HepG2 (cell line): ENCODE results near the gene WDR81. TPM values are rescaled to one million over a fixed set of nuclear protein-coding genes. Genes with fewer than 3 reads are reported as not detected.

Experiments
- CAMTA2 ChIP-seq: sonication (generic); formaldehyde crosslinking; IDR thresholded peaks from 2 replicates; pipeline ENCODE4 v1.4.0; 2020; ENCODE audit warnings: mild to moderate bottlenecking, missing genetic modification reagents, borderline replicate concordance
- FOSL2 ChIP-seq: sonication (generic); formaldehyde crosslinking; IDR thresholded peaks from 2 replicates; pipeline ENCODE4 v1.4.0; 2020; ENCODE audit warnings: missing genetic modification reagents
- FOXC1 ChIP-seq: sonication (generic); formaldehyde crosslinking; IDR thresholded peaks from 2 replicates; pipeline ENCODE4 v1.8.0; 2022; ENCODE audit warnings: mild to moderate bottlenecking, missing genetic modification reagents, borderline replicate concordance
- FUBP1 ChIP-seq: sonication (generic); formaldehyde crosslinking; IDR thresholded peaks from 2 replicates; pipeline ENCODE4 v1.5.1; 2020; ENCODE audit warnings: missing genetic modification reagents, mild to moderate bottlenecking, borderline replicate concordance
- HOXA3 ChIP-seq: sonication (generic); formaldehyde crosslinking; IDR thresholded peaks from 2 replicates; pipeline ENCODE4 v1.5.0; 2020; ENCODE audit warnings: missing genetic modification reagents
- HOXA7 ChIP-seq: sonication (generic); formaldehyde crosslinking; IDR thresholded peaks from 2 replicates; pipeline ENCODE4 v1.8.1; 2022; ENCODE audit warnings: mild to moderate bottlenecking, missing genetic modification reagents, moderate library complexity
- IRX3 ChIP-seq: sonication (generic); formaldehyde crosslinking; IDR thresholded peaks from 2 replicates; pipeline ENCODE4 v1.8.1; 2023; ENCODE audit warnings: mild to moderate bottlenecking, low read depth, missing genetic modification reagents, borderline replicate concordance
- KAT2B ChIP-seq: fragments of 150-350 bp; IDR thresholded peaks from 2 replicates; pipeline ENCODE4 v1.6.1; 2014; ENCODE audit warnings: low read depth, low read length, borderline replicate concordance
- MAFK ChIP-seq, 2 experiments: IDR thresholded peaks in 1 of 2; conservative IDR thresholded peaks in 1 of 2; 2 replicates each; pipeline ENCODE4 v1.6.1; 2011; ENCODE audit warnings: improper control_type of control experiment in 2 of 2, low read length in 2 of 2
- MED1 ChIP-seq: sonication (generic); formaldehyde crosslinking; IDR thresholded peaks from 2 replicates; pipeline ENCODE4 v1.4.0; 2020; ENCODE audit warnings: missing genetic modification reagents
- NFYC ChIP-seq: IDR thresholded peaks from 2 replicates; pipeline ENCODE4 v1.6.1; 2016; ENCODE audit warnings: missing genetic modification reagents, missing compliant biosample characterization
- PCBP1 ChIP-seq: fragments of 200-400 bp; formaldehyde crosslinking; IDR thresholded peaks from 2 replicates; pipeline ENCODE4 v1.6.1; 2017; ENCODE audit warnings: mild to moderate bottlenecking, low read depth, low read length, borderline replicate concordance
- RBAK ChIP-seq: sonication (generic); formaldehyde crosslinking; IDR thresholded peaks from 2 replicates; pipeline ENCODE4 v1.5.1; 2020; ENCODE audit warnings: mild to moderate bottlenecking, missing genetic modification reagents
- RFX1 ChIP-seq: fragments of 450-650 bp; IDR thresholded peaks from 2 replicates; pipeline ENCODE4 v1.6.1; 2017
- RFXANK ChIP-seq: IDR thresholded peaks from 2 replicates; pipeline ENCODE4 v1.6.1; 2016
- SATB2 ChIP-seq: sonication (generic); formaldehyde crosslinking; IDR thresholded peaks from 2 replicates; pipeline ENCODE4 v1.5.0; 2020; ENCODE audit warnings: missing genetic modification reagents
- SMAD9 ChIP-seq: sonication (generic); formaldehyde crosslinking; IDR thresholded peaks from 2 replicates; pipeline ENCODE4 v1.5.1; 2020; ENCODE audit warnings: mild to moderate bottlenecking, missing genetic modification reagents
- ZC3H4 ChIP-seq: sonication (generic); formaldehyde crosslinking; IDR thresholded peaks from 2 replicates; pipeline ENCODE4 v1.4.0; 2020; ENCODE audit warnings: missing genetic modification reagents, borderline replicate concordance
- ZKSCAN5 ChIP-seq: sonication (generic); formaldehyde crosslinking; IDR thresholded peaks from 2 replicates; pipeline ENCODE4 v1.5.1; 2020; ENCODE audit warnings: mild to moderate bottlenecking, missing genetic modification reagents
- ZNF121 ChIP-seq: sonication (generic); formaldehyde crosslinking; IDR thresholded peaks from 2 replicates; pipeline ENCODE4 v1.5.0; 2020; ENCODE audit warnings: mild to moderate bottlenecking, missing genetic modification reagents
- ZNF138 ChIP-seq: sonication (generic); formaldehyde crosslinking; IDR thresholded peaks from 2 replicates; pipeline ENCODE4 v1.5.0; 2020; ENCODE audit warnings: mild to moderate bottlenecking, low read depth, missing genetic modification reagents
- ZNF296 ChIP-seq: sonication (generic); formaldehyde crosslinking; conservative IDR thresholded peaks from 2 replicates; pipeline ENCODE4 v1.5.0; 2020; ENCODE audit warnings: mild to moderate bottlenecking, missing genetic modification reagents
- ZNF510 ChIP-seq: sonication (generic); formaldehyde crosslinking; IDR thresholded peaks from 2 replicates; pipeline ENCODE4 v1.4.0; 2020; ENCODE audit warnings: low read depth, mild to moderate bottlenecking, missing genetic modification reagents
- ZNF552 ChIP-seq: sonication (generic); formaldehyde crosslinking; IDR thresholded peaks from 2 replicates; pipeline ENCODE4 v1.9.0; 2022; ENCODE audit warnings: missing genetic modification reagents, mild to moderate bottlenecking, borderline replicate concordance
- ZNF879 ChIP-seq: sonication (generic); formaldehyde crosslinking; IDR thresholded peaks from 2 replicates; pipeline ENCODE4 v1.8.1; 2023; ENCODE audit warnings: missing genetic modification reagents
- polyA plus RNA-seq, 8 experiments: library from polyadenylated mRNA; depleted of rRNA in 3 of 8; stranded (reverse) in 7 of 8; unstranded in 1 of 8; fragments of >200 nt; fragmentation: Illumina TruSeq in 4 of 8; extraction: Trizol in 4 of 8; gene quantifications; 2 replicates each; pipeline versions ENCODE4 v1.2.1 to v1.2.3, GENCODE V29; 2011 to 2016; ENCODE audit warnings: low read depth in 4 of 8, missing spikeins in 1 of 8, mixed read lengths in 1 of 8; ENCODE audit not compliant: insufficient read depth in 1 of 8
- total RNA-seq, 5 experiments: library from RNA; depleted of rRNA; stranded (reverse); fragments of >200 nt; fragmentation: Illumina TruSeq; extraction: Trizol; gene quantifications; 2 replicates each; pipeline ENCODE4 v1.2.3, GENCODE V29; 2016; ENCODE audit warnings: low read depth in 1 of 5
- TF ChIP-seq, protein P1 (sequence below): sonication (generic); formaldehyde crosslinking; IDR thresholded peaks from 2 replicates; pipeline ENCODE4 v1.4.0; 2020; ENCODE audit warnings: mild to moderate bottlenecking, missing genetic modification reagents
- TF ChIP-seq, protein P2 (sequence below): sonication (generic); formaldehyde crosslinking; IDR thresholded peaks from 2 replicates; pipeline ENCODE4 v1.8.0; 2022; ENCODE audit warnings: mild to moderate bottlenecking, missing genetic modification reagents, moderate library complexity

Gene WDR81
- total and polyA plus RNA-seq, 2 of the 13 experiments (the other 11 are each of a cell fraction or from before 2014, with no cell fraction given) = 9.1 to 16.7 TPM

DNA sequence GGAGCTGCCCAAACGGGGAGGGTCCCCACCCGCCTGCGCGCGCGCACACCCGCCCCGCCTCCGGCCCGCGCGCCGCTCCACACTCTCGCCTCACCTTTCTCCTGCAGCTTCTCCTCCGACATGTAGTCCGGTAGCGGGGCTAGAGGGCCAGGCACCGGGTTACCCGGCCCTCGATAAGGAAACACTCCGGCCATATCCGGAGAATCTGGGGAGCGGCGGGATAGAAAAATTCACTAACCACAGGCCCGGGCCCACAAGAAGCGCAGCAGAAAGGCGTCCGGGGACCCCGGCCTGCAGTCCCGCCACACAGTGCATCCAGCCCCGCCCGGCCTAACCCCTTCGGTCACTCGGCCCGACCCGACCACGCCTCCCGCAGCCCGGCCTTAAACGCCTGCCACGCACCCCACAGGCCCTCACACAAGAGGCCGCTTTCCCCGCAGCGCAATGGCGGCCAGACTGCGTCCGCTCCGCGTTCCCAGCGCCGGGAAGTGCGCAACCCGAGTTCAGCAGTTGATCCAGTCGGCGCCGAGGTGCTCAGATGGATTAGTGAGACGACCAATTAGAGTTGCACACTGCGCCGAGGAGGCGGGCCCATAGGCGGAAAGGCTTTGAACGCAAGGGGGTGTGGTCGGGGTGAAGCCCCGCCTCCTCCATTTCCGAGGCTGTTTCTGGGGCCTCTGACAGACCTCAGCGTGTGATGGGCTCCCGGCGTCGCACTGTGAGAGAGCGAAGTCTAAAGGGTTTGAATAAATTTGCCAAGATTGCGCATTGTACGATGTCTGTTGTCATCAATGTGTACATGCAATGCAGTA lies 39.9 kb upstream of the WDR81 start, which contains the start of gene PRPF8 (continued):
- TF ChIP-seq, protein P1, sequence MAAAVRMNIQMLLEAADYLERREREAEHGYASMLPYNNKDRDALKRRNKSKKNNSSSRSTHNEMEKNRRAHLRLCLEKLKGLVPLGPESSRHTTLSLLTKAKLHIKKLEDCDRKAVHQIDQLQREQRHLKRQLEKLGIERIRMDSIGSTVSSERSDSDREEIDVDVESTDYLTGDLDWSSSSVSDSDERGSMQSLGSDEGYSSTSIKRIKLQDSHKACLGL (CRISPR knock-in tag) = peak; percentile 76; the same call in 1 of the 2 replicates
- peak; percentile 99 for TF ChIP-seq HOXA3 (CRISPR knock-in tag)
- TF ChIP-seq ZNF552 (CRISPR knock-in tag) = no peak
- no peak for TF ChIP-seq FUBP1 (CRISPR knock-in tag)
- TF ChIP-seq ZKSCAN5 = no peak
- TF ChIP-seq ZNF510 (CRISPR knock-in tag) = no peak
- TF ChIP-seq ZNF138 (CRISPR knock-in tag) = no peak
- 0 out of 2 replicates have a peak, but pooled peaks have one; percentile 62 for TF ChIP-seq ZNF879 (CRISPR knock-in tag)
- TF ChIP-seq FOSL2 = peak; percentile 38
- TF ChIP-seq KAT2B = no peak
- TF ChIP-seq NFYC (CRISPR knock-in tag) = peak; percentile 96
- no peak for TF ChIP-seq ZNF296 (CRISPR knock-in tag)
- TF ChIP-seq MED1 = peak; percentile 42
- TF ChIP-seq HOXA7 = no peak
- TF ChIP-seq SMAD9 (CRISPR knock-in tag) = no peak
- TF ChIP-seq IRX3 (CRISPR knock-in tag) = 0 out of 2 replicates have a peak, but pooled peaks have one; percentile 50
- no peak for TF ChIP-seq MAFK (conservative IDR thresholded peaks at IDR 0.05 in 1 of 2, IDR thresholded peaks at IDR 0.05 in 1 of 2; ENCODE audit: low read length in 2 of 2)
- no peak for TF ChIP-seq RBAK (CRISPR knock-in tag)
- TF ChIP-seq CAMTA2 (CRISPR knock-in tag) = no peak
- no peak for TF ChIP-seq PCBP1
- TF ChIP-seq RFX1 = no peak
- peak; percentile 93 for TF ChIP-seq FOXC1 (CRISPR knock-in tag)
- no peak for TF ChIP-seq ZNF121 (CRISPR knock-in tag)
- TF ChIP-seq SATB2 (CRISPR knock-in tag) = no peak
- no peak for TF ChIP-seq ZC3H4
- no peak for TF ChIP-seq RFXANK (CRISPR knock-in tag)
- TF ChIP-seq, protein P2, sequence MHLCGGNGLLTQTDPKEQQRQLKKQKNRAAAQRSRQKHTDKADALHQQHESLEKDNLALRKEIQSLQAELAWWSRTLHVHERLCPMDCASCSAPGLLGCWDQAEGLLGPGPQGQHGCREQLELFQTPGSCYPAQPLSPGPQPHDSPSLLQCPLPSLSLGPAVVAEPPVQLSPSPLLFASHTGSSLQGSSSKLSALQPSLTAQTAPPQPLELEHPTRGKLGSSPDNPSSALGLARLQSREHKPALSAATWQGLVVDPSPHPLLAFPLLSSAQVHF (CRISPR knock-in tag) = no peak
